ENCODE measurements around the gene AGAP1.
"Not testable (repeated sequence)": the region's sequence is repeated elsewhere in the genome, so short reads cannot be mapped to it uniquely, and the experiment has no call there.

AGAP1 gene

GRCh38 chr2:235747786-235748091 is 253.9 kb downstream of the AGAP1 start:
- no peak for DNase-seq

- no peak for DNase-seq
Measured at GRCh38 chr2:235749121-235749770, 255.4 kb downstream of the AGAP1 start.

DNA sequence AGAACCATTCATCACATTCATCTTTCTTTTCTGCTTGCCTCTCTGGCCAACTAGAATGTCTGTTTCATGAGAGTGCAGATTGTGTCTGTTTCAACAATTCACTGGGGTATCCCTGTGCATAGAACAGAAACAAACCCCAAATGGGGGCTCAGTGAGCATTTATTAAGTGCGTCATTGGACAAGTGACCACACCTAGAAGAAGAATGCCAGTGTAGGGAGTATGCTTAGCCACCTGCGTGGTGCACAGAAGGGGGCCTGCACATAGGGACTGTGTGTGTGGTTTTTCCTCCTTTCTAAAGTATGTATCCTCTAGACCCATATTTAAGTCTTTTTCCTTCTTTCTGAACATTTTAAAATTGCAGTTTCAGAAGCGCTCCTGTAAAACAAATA is 255.9 kb downstream of the AGAP1 start:
- DNase-seq = no peak

DNA sequence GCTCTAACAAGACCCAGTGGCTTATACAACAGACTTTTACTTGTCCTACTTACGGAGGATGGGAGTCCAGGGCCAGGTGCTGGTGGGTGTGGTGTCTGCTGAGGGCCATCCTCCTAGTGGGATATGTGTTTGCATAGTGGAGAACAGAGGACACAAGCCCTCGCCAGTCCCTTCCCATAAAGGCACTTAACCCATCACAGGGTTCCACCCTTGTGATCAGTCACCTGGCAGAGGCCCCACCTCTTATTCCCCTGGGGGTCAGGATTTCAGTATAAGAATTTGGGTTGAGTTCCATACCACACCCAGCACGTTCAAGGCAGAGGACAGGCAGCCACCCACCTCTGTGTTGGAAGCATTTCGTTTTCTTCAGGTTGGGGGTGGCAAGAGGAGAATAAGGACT is 259.0 kb downstream of the AGAP1 start:
- DNase-seq = no peak

GRCh38 chr2:235754357-235755207 is 260.7 kb downstream of the AGAP1 start:
- no peak for DNase-seq

DNA sequence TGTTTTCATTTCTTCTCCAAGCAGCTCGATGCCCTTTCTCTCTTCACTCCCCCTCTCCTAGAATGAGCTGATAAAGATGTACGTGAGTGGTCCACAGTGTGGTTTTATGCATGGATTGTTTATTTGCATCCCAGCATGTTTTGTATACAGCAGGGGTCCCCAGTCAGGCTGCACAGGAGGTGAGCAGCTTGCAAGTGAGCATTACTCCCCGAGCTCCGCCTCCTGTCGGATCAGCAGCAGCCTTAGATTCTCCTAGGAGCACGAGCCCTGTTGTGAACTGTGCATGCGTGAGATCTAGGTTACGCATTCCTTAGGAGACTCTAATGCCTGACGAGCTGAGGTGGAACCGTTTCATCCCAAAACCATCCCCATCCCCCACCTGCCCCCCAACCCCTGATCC is 262.6 kb downstream of the AGAP1 start:
- DNase-seq = no peak

- DNase-seq = no peak
Measured at GRCh38 chr2:235757212-235757611, 263.4 kb downstream of the AGAP1 start.

DNA sequence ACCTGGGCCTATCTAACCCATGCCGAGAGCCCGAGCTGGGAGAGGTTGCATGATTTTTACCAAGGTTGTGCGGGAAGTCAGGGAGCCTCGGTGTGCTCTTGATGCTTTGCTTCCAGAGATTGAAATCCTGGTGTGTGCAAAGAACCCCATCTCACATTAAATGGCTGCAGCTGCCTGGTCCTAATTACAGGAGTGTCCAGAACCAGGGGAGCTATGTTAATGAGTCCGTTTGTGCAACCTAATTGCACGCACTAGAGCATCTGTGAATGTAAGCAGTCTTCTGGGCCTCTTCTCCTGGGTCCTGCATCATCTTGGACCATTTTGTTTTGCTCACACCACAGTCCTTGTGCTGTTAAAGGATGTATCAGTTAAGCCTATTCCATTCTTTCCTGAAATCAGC is 263.8 kb downstream of the AGAP1 start:
- no peak for DNase-seq

GRCh38 chr2:235762832-235763598 is 269.2 kb downstream of the AGAP1 start:
- DNase-seq = no peak

- no peak for DNase-seq
Measured at GRCh38 chr2:235763816-235764215, 270.0 kb downstream of the AGAP1 start.

DNA sequence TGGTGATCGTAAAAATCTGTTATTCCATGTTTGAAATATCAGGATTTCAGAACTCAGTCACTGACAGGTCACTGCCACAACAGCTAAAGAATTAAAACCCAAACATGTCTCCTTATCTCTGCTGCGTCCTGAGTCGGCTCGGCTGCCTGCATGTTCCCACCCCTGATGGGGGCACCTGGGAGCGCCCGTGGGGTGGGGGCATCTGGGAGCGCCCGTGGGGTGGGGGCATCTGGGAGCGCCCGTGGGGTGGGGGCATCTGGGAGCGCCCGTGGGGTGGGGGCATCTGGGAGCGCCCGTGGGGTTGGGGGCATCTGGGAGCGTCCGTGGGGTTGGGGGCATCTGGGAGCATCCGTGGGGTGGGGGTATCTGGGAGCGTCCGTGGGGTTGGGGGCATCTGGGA is 270.6 kb downstream of the AGAP1 start:
- DNase-seq = not testable (repeated sequence)

- DNase-seq = no peak
Measured at GRCh38 chr2:235765181-235765820, 271.5 kb downstream of the AGAP1 start.

GRCh38 chr2:235766278-235766677 is 272.4 kb downstream of the AGAP1 start:
- DNase-seq = peak; percentile 58

DNA sequence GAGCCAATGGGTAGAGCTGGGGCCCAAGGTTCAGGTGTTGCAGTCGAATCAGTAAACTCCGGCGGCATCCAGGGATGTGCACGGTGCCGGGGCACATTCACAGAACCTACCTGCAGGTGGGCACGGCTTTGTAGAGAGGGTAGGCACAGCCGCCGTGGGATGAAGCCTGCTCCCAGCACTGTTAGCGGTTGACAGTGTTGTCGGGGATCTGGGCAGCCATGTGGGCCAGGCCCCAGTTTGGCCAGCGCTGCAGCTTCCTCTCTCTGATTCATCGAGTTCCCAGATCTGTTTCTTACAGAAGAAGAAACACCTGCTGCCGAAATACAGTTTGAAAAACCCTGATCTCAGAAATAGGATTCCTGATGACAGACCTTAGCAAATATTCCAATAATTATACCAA is 274.8 kb downstream of the AGAP1 start:
- no peak for DNase-seq

GRCh38 chr2:235769046-235769445 is 275.2 kb downstream of the AGAP1 start:
- no peak for DNase-seq

DNA sequence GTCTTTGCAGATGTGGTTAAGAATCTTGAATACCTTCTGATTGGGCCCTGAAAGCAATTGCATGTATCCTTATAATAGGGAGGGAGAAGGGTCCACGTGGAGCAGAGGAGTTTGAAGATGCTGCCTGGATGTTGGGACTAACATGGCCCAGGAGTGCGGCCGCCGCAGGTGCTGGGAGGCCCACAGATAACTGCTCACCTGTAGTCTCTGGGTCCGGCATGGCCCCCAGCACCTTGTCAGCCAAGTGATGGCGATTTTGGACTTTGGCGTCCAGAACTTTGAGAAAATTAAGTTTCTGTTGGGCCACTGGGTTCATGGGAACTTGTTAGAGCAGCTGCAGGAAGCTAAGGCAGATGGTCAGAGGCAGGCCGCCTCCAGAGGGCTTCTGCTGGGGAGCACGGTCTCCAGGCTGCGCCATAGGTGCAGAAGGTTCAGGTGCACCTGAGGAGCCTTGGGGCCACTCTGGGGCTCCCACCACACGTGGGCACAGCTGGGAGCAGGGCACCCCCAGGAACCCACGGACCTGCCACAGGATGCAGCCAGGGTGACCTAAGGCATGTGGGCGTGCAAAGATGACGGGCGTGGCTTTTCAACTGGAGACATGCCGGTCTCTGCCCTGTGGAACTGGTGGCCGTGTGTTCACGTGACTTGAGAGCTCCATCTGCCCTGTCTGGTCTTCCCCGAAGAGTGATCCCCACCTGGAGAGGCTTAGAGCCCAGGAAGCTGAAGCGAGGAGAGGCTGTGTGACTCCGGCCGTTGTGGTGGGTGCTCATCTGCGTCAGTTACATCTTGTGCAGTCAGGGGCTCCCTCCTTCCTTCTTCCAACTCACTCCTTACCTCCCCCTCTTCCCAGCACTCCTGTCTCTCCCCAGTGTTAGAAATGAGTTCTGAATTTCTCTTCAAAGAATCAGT is 277.3 kb downstream of the AGAP1 start:
- no peak for DNase-seq

DNA sequence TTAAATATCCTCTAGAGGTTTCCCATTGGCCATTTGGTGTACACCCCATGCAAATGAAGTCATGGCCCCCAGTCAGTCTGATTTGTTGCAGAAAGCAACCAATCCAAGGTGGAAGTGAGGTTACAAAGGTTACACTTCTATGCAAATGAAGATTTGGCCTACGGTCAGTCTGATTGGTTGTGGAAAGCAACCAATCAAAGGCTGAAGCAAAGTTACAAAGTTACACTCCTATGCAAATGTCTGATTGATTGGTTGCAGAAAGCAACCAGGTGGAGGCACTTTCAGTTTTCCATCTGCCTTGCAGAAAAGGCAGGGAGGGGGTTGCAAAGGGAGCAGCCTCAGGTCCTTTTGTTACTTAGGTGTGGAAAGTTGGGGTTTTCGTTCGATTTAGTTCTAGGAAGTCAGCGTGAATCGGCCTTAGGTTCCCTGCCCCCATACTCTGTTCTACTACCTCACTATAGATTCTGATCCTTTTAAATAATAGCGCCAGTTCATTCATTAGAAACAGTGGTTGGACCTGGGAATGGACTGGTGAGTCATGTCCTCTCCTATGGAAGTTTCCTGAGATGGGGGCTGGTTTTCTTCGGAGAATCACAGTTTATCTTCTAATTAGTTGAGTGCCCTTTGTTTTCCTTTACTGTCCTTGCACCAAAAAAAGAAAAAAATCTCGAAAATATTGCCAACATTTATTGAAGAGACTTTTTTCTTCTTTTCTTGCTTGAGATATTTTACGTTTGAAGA is 279.5 kb downstream of the AGAP1 start:
- DNase-seq = no peak

DNA sequence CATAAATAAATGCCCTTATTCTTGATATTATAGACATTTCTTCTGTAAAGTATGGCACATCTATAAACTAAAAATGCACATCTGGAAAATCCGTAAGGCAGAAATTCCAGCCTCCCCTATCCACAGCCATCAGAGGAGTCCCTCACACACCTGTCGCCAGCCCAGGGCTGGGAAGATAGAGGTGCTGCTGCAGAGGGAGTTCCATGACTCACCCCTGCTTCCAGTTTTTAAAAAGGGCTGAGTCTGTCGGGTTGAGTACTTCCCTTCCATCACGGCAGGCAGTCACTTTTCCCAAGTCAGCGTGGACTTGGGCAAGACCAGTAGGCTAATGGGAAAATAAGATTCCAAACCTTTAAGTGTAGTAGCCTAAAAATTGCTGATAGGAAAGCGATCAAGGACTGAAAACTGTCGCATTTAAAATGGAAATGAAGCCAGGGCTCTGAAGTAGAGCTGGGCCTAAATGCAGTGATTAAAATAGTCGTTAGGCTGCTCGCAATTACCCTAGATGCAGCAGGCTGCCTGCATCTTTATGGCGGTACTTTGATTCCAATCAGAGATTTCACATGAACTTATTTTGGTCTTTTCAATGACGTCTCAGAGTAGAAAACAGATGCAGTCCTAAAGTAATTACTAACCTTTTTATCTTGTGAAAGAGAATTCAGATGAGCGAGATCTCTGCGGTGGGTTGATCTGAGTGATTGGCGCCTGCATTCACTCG is 280.5 kb downstream of the AGAP1 start:
- no peak for DNase-seq

GRCh38 chr2:235776531-235776930 is 282.7 kb downstream of the AGAP1 start:
- no peak for DNase-seq

- peak; percentile 54 for DNase-seq
Measured at GRCh38 chr2:235779444-235779896, 285.6 kb downstream of the AGAP1 start.

DNA sequence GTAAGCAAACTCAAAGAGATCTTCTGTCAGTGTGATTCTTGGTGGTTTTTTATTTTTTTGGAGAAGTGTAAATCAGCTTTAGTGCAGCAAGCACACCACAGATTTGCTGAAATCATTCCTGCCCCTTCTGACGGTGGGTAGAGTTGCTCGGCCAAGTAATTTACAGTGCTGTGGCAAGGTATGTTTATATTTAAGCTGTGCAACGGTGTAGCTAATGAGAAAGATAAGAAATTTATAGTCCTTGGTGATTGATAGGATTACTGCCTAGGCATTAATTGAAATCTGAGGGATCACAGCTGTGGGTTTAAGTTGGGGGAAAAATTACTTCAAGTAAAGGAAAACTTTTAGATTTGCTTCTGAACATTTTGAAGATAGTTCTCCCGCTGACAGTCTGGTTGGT is 286.6 kb downstream of the AGAP1 start:
- no peak for DNase-seq

All from DMS79 treated with DMSO at 0.1 percent for 48 hours (cell line).